GM23338 (cell line): ENCODE results near the gene GOLGA6C. TPM values are rescaled to one million over a fixed set of nuclear protein-coding genes. Genes with fewer than 3 reads are reported as not detected.
"Not testable (repeated sequence)": the region's sequence is repeated elsewhere in the genome, so short reads cannot be mapped to it uniquely, and the experiment has no call there.

Experiments used
- ATAC-seq: fragments of 200-7000 bp; cut with Tn5 transposase; 3 replicates; pipeline ENCODE4 v1.9.1; 2020
- DNase-seq: peaks from one replicate; pipeline ENCODE4 v3.0.0-alpha.2; 2015; ENCODE audit warnings: low spot score
- H2AFZ ChIP-seq: fragments of 200-600 bp; sonication (generic); 2 replicates; pipeline ENCODE4 v1.8.0; 2016; ENCODE audit warnings: antibody characterized with exemption, mild to moderate bottlenecking, moderate library complexity
- H3F3A ChIP-seq: fragments of 200-600 bp; sonication (generic); replicated peaks from 2 replicates; pipeline ENCODE4 v1.8.0; 2017; ENCODE audit warnings: antibody characterized with exemption, mixed run types, low read depth
- H3K27ac ChIP-seq: fragments of 200-600 bp; sonication (generic); 2 replicates; pipeline ENCODE4 v1.6.1; 2016; ENCODE audit warnings: low read depth
- H3K27me3 ChIP-seq: fragments of 200-600 bp; sonication (generic); 2 replicates; pipeline ENCODE4 v1.8.0; 2016; ENCODE audit warnings: mild to moderate bottlenecking, mixed run types, moderate library complexity; ENCODE audit not compliant: insufficient read depth
- H3K36me3 ChIP-seq: fragments of 200-600 bp; sonication (generic); 2 replicates; pipeline ENCODE4 v1.8.0; 2016; ENCODE audit warnings: mild to moderate bottlenecking; ENCODE audit not compliant: insufficient read depth
- H3K4me1 ChIP-seq: fragments of 200-600 bp; sonication (generic); 2 replicates; pipeline ENCODE4 v1.8.0; 2016; ENCODE audit warnings: mild to moderate bottlenecking, moderate library complexity; ENCODE audit not compliant: insufficient read depth
- H3K4me2 ChIP-seq: fragments of 200-600 bp; sonication (generic); 2 replicates; pipeline ENCODE4 v1.7.1; 2017; ENCODE audit warnings: mixed run types
- H3K4me3 ChIP-seq: fragments of 200-600 bp; sonication (generic); 2 replicates; pipeline ENCODE4 v1.6.1; 2016; ENCODE audit warnings: mixed run types
- H3K79me2 ChIP-seq: fragments of 200-600 bp; sonication (generic); replicated peaks from 2 replicates; pipeline ENCODE4 v1.8.0; 2017; ENCODE audit warnings: mild to moderate bottlenecking; ENCODE audit not compliant: insufficient read depth
- H3K9me2 ChIP-seq: fragments of 200-600 bp; sonication (generic); 2 replicates; pipeline ENCODE4 v1.8.0; 2017; ENCODE audit not compliant: insufficient read depth
- H4K20me1 ChIP-seq: fragments of 200-600 bp; sonication (generic); replicated peaks from 2 replicates; pipeline ENCODE4 v1.8.0; 2017; ENCODE audit warnings: mild to moderate bottlenecking; ENCODE audit not compliant: insufficient read depth
- H3K27ac Mint-ChIP-seq: 2 replicates; pipeline ENCODE4 v1.8.0; 2020; ENCODE audit warnings: inconsistent platforms, mild to moderate bottlenecking, moderate library complexity, mixed read lengths
- H3K27me3 Mint-ChIP-seq: 3 replicates; pipeline ENCODE4 v1.8.0; 2022; ENCODE audit warnings: low read depth, mild to moderate bottlenecking, moderate library complexity, mixed read lengths, inconsistent platforms; ENCODE audit not compliant: insufficient read depth, poor library complexity
- H3K36me3 Mint-ChIP-seq: 3 replicates; pipeline ENCODE4 v1.8.0; 2021; ENCODE audit warnings: low read depth, mild to moderate bottlenecking, inconsistent platforms, moderate library complexity, mixed read lengths
- H3K4me1 Mint-ChIP-seq: 3 replicates; pipeline ENCODE4 v1.8.0; 2020; ENCODE audit warnings: mild to moderate bottlenecking, inconsistent platforms, mixed read lengths
- H3K4me3 Mint-ChIP-seq: 3 replicates; pipeline ENCODE4 v1.8.0; 2021; ENCODE audit warnings: moderate library complexity, mild to moderate bottlenecking, inconsistent platforms, mixed read lengths
- H3K9me3 Mint-ChIP-seq: 3 replicates; pipeline ENCODE4 v1.8.0; 2020; ENCODE audit warnings: moderate library complexity, mild to moderate bottlenecking, inconsistent platforms, mixed read lengths
- CTCF ChIP-seq, 2 experiments: fragments of 200-600 bp in 1 of 2; sonication (generic) in 1 of 2; conservative IDR thresholded peaks; 2 replicates each; pipeline versions ENCODE4 v1.5.1 to v1.6.1; 2016 to 2017; ENCODE audit warnings: antibody characterized with exemption in 2 of 2, low read depth in 2 of 2, mild to moderate bottlenecking in 2 of 2, moderate library complexity in 1 of 2
- ETS1 ChIP-seq: IDR thresholded peaks from 2 replicates; pipeline ENCODE4 v1.6.1; 2016; ENCODE audit warnings: antibody characterized with exemption
- NANOG ChIP-seq: IDR thresholded peaks from 2 replicates; pipeline ENCODE4 v1.6.1; 2016; ENCODE audit warnings: antibody characterized with exemption, borderline replicate concordance
- ZNF462 ChIP-seq: fragments of 250-450 bp; sonication (Bioruptor Pico); IDR thresholded peaks from 2 replicates; pipeline ENCODE4 v1.5.0; 2020; ENCODE audit warnings: mild to moderate bottlenecking, moderate library complexity
- polyA plus RNA-seq: library from polyadenylated mRNA; unstranded; fragments of >200 nt; fragmentation: Nextera tagmentation; extraction: Ambion mirVana; gene quantifications from 2 replicates; pipeline ENCODE4 v1.2.1, GENCODE V29; 2016
- total RNA-seq: library from RNA; depleted of rRNA; stranded (reverse); fragments of >200 nt; shearing (Covaris generic); gene quantifications from 2 replicates; pipeline ENCODE4 v1.2.3, GENCODE V29; 2014

GOLGA6C gene
- total and polyA plus RNA-seq, 2 experiments from 2014 or later: 0.34 to 1.3 TPM

- not testable (repeated sequence) for H3K9me3 Mint-ChIP-seq, H3K79me2 ChIP-seq, H3K4me3 ChIP-seq, H3K27ac Mint-ChIP-seq, H3K27me3 ChIP-seq, H3F3A ChIP-seq, H3K27me3 Mint-ChIP-seq, H3K4me1 ChIP-seq, H3K4me1 Mint-ChIP-seq, H3K36me3 ChIP-seq, H3K9me2 ChIP-seq, H3K4me2 ChIP-seq, H3K27ac ChIP-seq, H3K4me3 Mint-ChIP-seq, H3K36me3 Mint-ChIP-seq, H4K20me1 ChIP-seq
- peak; percentile 62 to 71 for TF ChIP-seq CTCF (conservative IDR thresholded peaks at IDR 0.05; ENCODE audit: low read depth in 2 of 2)
- DNase-seq (peak; percentile 62), ATAC-seq (peak; percentile 100)
- H2AFZ ChIP-seq: peak overlapping the region; percentile 96; the same call in 1 of the 2 replicates
Observed at GRCh38 chr15:75274509-75275107, 16.5 kb downstream of the GOLGA6C start.

GRCh38 chr15:75275617-75276016 lies 17.5 kb downstream of the GOLGA6C start:
- H3K4me3 ChIP-seq, H3K27ac Mint-ChIP-seq, H2AFZ ChIP-seq, H3K4me1 ChIP-seq, H3K27ac ChIP-seq, H3K27me3 Mint-ChIP-seq, H3K36me3 ChIP-seq, H3K4me1 Mint-ChIP-seq, ATAC-seq, DNase-seq, H3K79me2 ChIP-seq, H3K36me3 Mint-ChIP-seq, H3K4me2 ChIP-seq, H4K20me1 ChIP-seq, H3K27me3 ChIP-seq, H3K4me3 Mint-ChIP-seq, H3F3A ChIP-seq, H3K9me3 Mint-ChIP-seq, H3K9me2 ChIP-seq: not testable (repeated sequence)

- peak; percentile 61 for DNase-seq
- not testable (repeated sequence) for H3F3A ChIP-seq, H3K36me3 Mint-ChIP-seq, H4K20me1 ChIP-seq, H3K4me1 Mint-ChIP-seq, ATAC-seq, H3K4me3 ChIP-seq, H3K79me2 ChIP-seq, H3K9me3 Mint-ChIP-seq, H3K4me2 ChIP-seq, H3K27me3 ChIP-seq, H2AFZ ChIP-seq, H3K9me2 ChIP-seq, H3K36me3 ChIP-seq, H3K27me3 Mint-ChIP-seq, H3K4me1 ChIP-seq
- Mint-ChIP-seq H3K4me3 (peak overlapping the region; percentile 45; the same call in 1 of the 3 replicates), H3K27ac (peak overlapping the region; percentile 93)
- peak overlapping the region; percentile 81; the same call in 1 of the 2 replicates for H3K27ac ChIP-seq
- TF ChIP-seq NANOG (0 out of 2 replicates have a peak, but pooled peaks have one; percentile 34), ZNF462 (0 out of 2 replicates have a peak, but pooled peaks have one; percentile 42), ETS1 (peak; percentile 79)
Observed at GRCh38 chr15:75278497-75278896, 20.4 kb downstream of the GOLGA6C start.
